Activated T-helper 17 cell treated with anti-CD3 and anti-CD28 coated beads, Interleukin-2, amount 50 U/mL, for 72 hours (primary cell): ENCODE results near the gene CILP2. TPM values are rescaled to one million over a fixed set of nuclear protein-coding genes. Genes with fewer than 3 reads are reported as not detected.
A peak's percentile ranks its signal among the peaks of the same experiment; 100 is the strongest.

ENCODE experiments used
- ATAC-seq: fragments of 150-1000 bp; cut with Tn5 transposase; replicated peaks from 2 replicates; pipeline ENCODE4 v1.10.0; 2021; ENCODE audit warnings: mild to moderate bottlenecking, moderate library complexity
- H3K27ac Mint-ChIP-seq: one replicate; pipeline ENCODE4 v1.8.0; 2022; ENCODE audit warnings: mixed read lengths
- H3K27me3 Mint-ChIP-seq: one replicate; pipeline ENCODE4 v1.8.0; 2022; ENCODE audit warnings: mixed read lengths
- H3K36me3 Mint-ChIP-seq: one replicate; pipeline ENCODE4 v1.8.0; 2022; ENCODE audit warnings: low read depth, mild to moderate bottlenecking, mixed read lengths
- H3K4me1 Mint-ChIP-seq: one replicate; pipeline ENCODE4 v1.8.0; 2022; ENCODE audit warnings: mixed read lengths
- H3K4me3 Mint-ChIP-seq: one replicate; pipeline ENCODE4 v1.8.0; 2022; ENCODE audit warnings: mild to moderate bottlenecking, mixed read lengths
- H3K9me3 Mint-ChIP-seq: one replicate; pipeline ENCODE4 v1.8.0; 2022; ENCODE audit warnings: mixed read lengths
- total RNA-seq, 2 donors: library from RNA; stranded (reverse); gene quantifications; one replicate each; pipeline ENCODE4 v1.2.3, GENCODE V29; 2022

Gene CILP2, protein sequence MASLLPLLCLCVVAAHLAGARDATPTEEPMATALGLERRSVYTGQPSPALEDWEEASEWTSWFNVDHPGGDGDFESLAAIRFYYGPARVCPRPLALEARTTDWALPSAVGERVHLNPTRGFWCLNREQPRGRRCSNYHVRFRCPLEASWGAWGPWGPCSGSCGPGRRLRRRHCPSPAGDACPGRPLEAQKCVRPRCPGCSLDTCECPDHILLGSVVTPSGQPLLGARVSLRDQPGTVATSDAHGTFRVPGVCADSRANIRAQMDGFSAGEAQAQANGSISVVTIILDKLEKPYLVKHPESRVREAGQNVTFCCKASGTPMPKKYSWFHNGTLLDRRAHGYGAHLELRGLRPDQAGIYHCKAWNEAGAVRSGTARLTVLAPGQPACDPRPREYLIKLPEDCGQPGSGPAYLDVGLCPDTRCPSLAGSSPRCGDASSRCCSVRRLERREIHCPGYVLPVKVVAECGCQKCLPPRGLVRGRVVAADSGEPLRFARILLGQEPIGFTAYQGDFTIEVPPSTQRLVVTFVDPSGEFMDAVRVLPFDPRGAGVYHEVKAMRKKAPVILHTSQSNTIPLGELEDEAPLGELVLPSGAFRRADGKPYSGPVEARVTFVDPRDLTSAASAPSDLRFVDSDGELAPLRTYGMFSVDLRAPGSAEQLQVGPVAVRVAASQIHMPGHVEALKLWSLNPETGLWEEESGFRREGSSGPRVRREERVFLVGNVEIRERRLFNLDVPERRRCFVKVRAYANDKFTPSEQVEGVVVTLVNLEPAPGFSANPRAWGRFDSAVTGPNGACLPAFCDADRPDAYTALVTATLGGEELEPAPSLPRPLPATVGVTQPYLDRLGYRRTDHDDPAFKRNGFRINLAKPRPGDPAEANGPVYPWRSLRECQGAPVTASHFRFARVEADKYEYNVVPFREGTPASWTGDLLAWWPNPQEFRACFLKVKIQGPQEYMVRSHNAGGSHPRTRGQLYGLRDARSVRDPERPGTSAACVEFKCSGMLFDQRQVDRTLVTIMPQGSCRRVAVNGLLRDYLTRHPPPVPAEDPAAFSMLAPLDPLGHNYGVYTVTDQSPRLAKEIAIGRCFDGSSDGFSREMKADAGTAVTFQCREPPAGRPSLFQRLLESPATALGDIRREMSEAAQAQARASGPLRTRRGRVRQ
- total RNA-seq: under 1 TPM; 0.26 to 0.97 TPM

DNA sequence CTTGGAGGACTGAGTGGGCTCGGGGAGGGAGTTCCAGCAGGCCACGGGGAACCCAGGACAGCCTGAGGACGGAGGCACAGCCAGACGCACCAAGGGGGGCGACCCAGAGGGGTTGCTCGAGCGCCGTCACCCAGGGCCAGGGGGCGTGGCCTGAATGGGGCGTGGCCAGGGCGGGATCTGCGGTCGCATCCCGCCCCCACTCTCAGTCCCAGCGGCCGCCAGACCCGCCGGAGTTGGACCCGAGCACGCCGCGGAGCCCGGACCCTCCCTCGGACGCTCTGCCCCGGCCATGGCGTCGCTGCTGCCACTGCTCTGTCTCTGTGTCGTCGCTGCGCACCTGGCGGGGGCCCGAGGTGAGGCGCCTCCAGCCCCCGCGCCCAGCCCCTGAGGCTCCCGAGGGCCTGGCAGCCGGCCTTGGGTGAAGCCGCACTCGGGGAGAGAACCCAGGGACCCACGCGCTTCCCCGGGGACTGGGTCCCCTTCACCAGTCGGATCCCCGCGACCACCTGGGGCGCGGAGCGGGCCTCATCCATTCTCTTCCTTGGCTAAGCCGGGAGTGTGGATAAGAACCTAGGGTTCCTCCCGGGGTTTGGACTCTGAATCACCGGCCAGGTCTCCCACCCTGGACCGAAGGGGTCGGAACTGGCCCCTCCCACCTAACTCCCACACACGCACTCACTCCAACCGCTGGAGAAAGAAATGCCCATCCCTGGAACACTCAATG, at the start of gene CILP2:
CILP2 (plus strand) TSS at position 205 of the 724 bp plus-strand sequence; CDS start at position 290, 85 bp downstream.
- Mint-ChIP-seq H3K36me3 (no peaks in the 10 kb centered on the region), H3K27ac (peak within 1 kb of the TSS; percentile 67), H3K4me1 (peaks cover 13% of the 10 kb centered on the region), H3K27me3 (peaks cover 5% of the 10 kb centered on the region), H3K9me3 (no peaks in the 10 kb centered on the region), H3K4me3 (peak within 1 kb of the TSS; percentile 75)
- ATAC-seq: no peak

DNA sequence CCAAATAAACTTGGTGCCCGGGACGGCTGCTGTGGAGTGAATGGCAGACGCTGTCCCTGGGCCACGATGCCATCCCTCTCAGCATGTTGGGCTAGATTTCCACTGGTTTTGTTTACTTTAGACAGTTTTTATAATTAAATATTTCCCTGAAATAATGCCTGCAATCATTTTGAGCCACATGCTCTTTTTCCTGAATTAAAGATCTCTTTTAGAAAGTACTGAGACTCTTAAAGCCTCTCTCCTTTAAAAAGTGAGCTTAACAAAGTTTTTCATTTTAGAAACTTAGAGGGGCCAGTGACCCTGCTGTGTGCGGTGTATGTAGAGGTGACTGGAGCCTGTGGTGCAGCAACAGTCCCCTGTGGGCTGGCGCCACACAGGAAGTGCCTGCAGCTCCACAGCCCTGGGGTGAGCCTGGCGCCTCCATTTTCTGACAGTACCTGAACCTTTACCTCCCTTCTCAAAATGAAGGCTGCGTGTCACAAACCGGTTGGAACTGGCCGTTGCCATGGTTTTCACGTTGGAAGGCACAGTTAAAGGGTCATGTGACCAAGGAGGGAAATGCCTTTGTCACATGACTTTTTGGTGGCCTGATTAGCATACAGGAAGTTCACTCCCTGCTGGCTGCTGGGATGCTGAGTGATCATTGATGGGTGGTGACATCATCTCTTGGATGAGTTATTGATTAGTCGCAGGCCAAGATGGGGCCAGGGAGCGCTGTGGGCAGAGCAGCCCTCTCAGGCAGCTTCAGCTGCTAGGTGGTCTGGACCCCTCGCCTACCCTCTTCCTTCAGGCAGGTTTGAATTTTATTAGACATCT, 49.0 kb upstream of the CILP2 start:
- Mint-ChIP-seq H3K4me1 (peaks cover 25% of the 10 kb centered on the region), H3K27ac (peak overlapping the region; percentile 96), H3K36me3 (peaks cover 29% of the 10 kb centered on the region), H3K4me3 (peak overlapping the region; percentile 70), H3K27me3 (no peaks in the 10 kb centered on the region), H3K9me3 (no peaks in the 10 kb centered on the region)
- peak; percentile 91 for ATAC-seq

DNA sequence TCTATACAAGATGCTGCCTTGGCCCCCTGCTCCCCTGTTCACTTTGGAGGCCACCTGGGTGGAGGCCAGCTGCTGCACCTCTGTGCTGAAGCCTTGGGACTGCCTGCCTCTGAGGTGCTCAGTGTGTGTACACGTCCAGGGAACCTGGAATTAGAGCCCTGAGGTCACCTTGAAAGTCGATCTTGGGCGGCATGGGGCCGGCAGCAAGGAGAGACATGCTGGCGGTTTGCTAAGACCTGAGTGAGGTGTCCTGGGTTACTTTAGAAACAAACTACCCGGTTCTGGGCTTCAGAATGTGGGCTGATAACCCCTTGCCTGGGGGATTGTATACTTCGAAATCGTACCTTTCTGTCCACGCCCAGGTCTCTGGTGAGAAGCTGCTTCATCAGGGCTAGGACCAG, 48.3 kb upstream of the CILP2 start:
- peak overlapping the region; percentile 70 for H3K4me3 Mint-ChIP-seq
- no peaks in the 10 kb centered on the region for H3K27me3 Mint-ChIP-seq
- H3K4me1 Mint-ChIP-seq: peaks cover 25% of the 10 kb centered on the region
- no peaks in the 10 kb centered on the region for H3K9me3 Mint-ChIP-seq
- no peak for ATAC-seq
- peak overlapping the region; percentile 96 for H3K27ac Mint-ChIP-seq
- peaks cover 37% of the 10 kb centered on the region for H3K36me3 Mint-ChIP-seq

GRCh38 chr19:19490214-19490968, 47.7 kb upstream of the CILP2 start:
- Mint-ChIP-seq H3K36me3 (peaks cover 43% of the 10 kb centered on the region), H3K27me3 (no peaks in the 10 kb centered on the region), H3K9me3 (no peaks in the 10 kb centered on the region), H3K4me3 (peak overlapping the region; percentile 70), H3K27ac (peak overlapping the region; percentile 96), H3K4me1 (peaks cover 25% of the 10 kb centered on the region)
- peak; percentile 15 for ATAC-seq

- H3K36me3 Mint-ChIP-seq: peaks cover 53% of the 10 kb centered on the region
- H3K27ac Mint-ChIP-seq: no peak overlapping the region
- no peaks in the 10 kb centered on the region for H3K27me3 Mint-ChIP-seq
- no peak for ATAC-seq
- no peak overlapping the region for H3K4me3 Mint-ChIP-seq
- H3K4me1 Mint-ChIP-seq: peaks cover 25% of the 10 kb centered on the region
- H3K9me3 Mint-ChIP-seq: no peaks in the 10 kb centered on the region
These were observed 46.6 kb upstream of the CILP2 start for GRCh38 chr19:19491321-19492025.

- no peak overlapping the region for H3K4me3 Mint-ChIP-seq
- H3K36me3 Mint-ChIP-seq: peaks cover 60% of the 10 kb centered on the region
- no peaks in the 10 kb centered on the region for H3K9me3 Mint-ChIP-seq
- no peak overlapping the region for H3K27ac Mint-ChIP-seq
- no peaks in the 10 kb centered on the region for H3K27me3 Mint-ChIP-seq
- ATAC-seq: no peak
- H3K4me1 Mint-ChIP-seq: peaks cover 25% of the 10 kb centered on the region
These were observed 45.9 kb upstream of the CILP2 start for GRCh38 chr19:19492026-19492610.

DNA sequence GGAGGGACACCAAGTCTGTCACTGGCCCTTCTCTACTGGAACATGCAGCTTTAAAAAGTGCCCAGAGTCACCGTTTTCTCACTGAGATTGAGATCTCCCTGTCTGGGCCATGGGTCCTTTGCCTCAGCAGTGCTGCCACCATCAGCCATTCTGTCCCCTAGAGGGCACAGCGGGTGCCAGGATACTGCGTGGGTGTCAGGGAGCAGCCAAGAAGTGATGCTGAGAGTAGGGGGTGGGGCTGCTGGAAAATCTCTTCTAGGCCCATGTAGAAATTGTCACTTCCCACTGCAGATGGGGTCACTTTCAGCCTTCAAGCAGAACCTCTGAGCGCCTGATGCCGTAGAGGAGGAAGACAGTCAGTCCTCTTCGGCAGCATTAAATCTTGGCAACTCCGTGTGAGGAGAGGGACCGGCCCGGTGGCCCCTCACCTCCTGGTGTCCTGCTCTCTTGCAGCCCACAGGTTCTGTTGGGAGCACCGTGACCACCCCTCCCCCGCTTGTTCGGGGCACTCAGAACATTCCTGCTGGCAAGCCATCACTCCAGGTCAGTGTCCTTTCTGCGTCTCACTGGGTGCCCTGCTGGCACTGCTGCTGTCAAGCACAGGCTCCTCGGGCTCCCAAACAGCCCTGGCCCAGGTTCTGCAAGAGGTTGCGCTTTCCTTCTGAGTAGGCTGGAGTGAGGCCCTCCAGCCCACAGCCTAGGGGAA, 44.1 kb upstream of the CILP2 start:
- H3K9me3 Mint-ChIP-seq: no peaks in the 10 kb centered on the region
- H3K4me3 Mint-ChIP-seq: no peak overlapping the region
- H3K27ac Mint-ChIP-seq: no peak overlapping the region
- no peaks in the 10 kb centered on the region for H3K27me3 Mint-ChIP-seq
- H3K4me1 Mint-ChIP-seq: peaks cover 14% of the 10 kb centered on the region
- peaks cover 76% of the 10 kb centered on the region for H3K36me3 Mint-ChIP-seq
- ATAC-seq: no peak

GRCh38 chr19:19495614-19496603, 42.2 kb upstream of the CILP2 start:
- ATAC-seq: no peak
- Mint-ChIP-seq H3K27me3 (no peaks in the 10 kb centered on the region), H3K36me3 (peaks cover 82% of the 10 kb centered on the region), H3K9me3 (no peaks in the 10 kb centered on the region), H3K27ac (no peak overlapping the region), H3K4me1 (no peaks in the 10 kb centered on the region), H3K4me3 (no peak overlapping the region)

- Mint-ChIP-seq H3K36me3 (peaks cover 91% of the 10 kb centered on the region), H3K27ac (no peak overlapping the region)
- no peak for ATAC-seq
These were observed 39.6 kb upstream of the CILP2 start for GRCh38 chr19:19498255-19498991.

GRCh38 chr19:19499272-19499995, 38.6 kb upstream of the CILP2 start:
- Mint-ChIP-seq H3K27ac (no peak overlapping the region), H3K4me1 (peaks cover 4% of the 10 kb centered on the region)

More at GRCh38 chr19:19498255-19498991, 39.6 kb upstream of the CILP2 start:
- no peaks in the 10 kb centered on the region for H3K9me3 Mint-ChIP-seq
- no peaks in the 10 kb centered on the region for H3K27me3 Mint-ChIP-seq
- H3K4me1 Mint-ChIP-seq: peaks cover 4% of the 10 kb centered on the region
- H3K4me3 Mint-ChIP-seq: no peak overlapping the region

More at GRCh38 chr19:19499272-19499995, 38.6 kb upstream of the CILP2 start:
- H3K4me3 Mint-ChIP-seq: no peak overlapping the region
- no peaks in the 10 kb centered on the region for H3K9me3 Mint-ChIP-seq
- ATAC-seq: no peak
- H3K27me3 Mint-ChIP-seq: no peaks in the 10 kb centered on the region
- H3K36me3 Mint-ChIP-seq: peaks cover 91% of the 10 kb centered on the region
